ENCODE measurements around the gene ACD.

ACD gene

DNA sequence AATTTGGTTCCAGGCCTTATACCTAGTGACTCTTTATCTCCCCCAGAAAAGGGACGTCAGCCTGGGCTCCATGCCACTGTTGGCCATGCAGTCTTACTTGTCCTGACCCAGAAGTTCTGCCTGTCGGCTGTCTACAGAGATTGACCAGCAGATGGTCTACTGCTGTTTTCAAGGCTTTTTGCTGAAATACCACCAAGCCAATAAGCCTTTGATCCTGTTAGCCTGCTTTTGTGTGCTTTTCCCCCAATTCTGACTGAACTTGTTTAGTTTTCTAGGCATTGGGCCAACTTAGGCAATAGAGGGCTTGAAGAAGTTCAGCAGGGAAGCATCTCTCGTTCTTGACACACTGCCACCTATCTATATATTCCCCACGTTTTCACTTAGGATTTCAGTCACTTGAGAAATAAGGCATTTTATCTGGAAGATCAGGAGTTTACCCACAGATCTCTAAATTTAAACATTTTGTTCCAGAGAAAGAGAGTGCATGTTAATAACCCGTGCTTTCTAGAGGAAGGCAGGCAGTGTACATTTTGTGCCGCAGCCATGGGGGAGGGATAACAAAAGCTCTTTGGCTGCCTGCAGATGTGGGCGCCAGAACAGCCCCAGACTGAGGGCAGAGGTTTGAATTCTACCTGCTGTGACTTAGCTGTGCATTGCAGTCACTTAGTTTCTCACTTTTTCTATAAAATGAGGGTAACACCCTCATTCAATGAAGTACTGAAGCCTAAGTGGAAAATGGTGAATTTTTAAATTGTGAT lies 27.5 kb downstream of the ACD start:
- no peaks in the 10 kb centered on the region for H3K9me3 ChIP-seq (ENCODE audit: control insufficient read depth, low read length)
- H3K36me3 ChIP-seq (ENCODE audit: control insufficient read depth, insufficient read depth, low read length), result no peaks in the 10 kb centered on the region
- no peak overlapping the region for H3K4me2 ChIP-seq (ENCODE audit: low read length)
- TF ChIP-seq, protein P1, sequence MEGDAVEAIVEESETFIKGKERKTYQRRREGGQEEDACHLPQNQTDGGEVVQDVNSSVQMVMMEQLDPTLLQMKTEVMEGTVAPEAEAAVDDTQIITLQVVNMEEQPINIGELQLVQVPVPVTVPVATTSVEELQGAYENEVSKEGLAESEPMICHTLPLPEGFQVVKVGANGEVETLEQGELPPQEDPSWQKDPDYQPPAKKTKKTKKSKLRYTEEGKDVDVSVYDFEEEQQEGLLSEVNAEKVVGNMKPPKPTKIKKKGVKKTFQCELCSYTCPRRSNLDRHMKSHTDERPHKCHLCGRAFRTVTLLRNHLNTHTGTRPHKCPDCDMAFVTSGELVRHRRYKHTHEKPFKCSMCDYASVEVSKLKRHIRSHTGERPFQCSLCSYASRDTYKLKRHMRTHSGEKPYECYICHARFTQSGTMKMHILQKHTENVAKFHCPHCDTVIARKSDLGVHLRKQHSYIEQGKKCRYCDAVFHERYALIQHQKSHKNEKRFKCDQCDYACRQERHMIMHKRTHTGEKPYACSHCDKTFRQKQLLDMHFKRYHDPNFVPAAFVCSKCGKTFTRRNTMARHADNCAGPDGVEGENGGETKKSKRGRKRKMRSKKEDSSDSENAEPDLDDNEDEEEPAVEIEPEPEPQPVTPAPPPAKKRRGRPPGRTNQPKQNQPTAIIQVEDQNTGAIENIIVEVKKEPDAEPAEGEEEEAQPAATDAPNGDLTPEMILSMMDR (IDR thresholded peaks at IDR 0.05), result no peak
- peak overlapping the region; percentile 42 for H3K27ac ChIP-seq
- H3K4me3 ChIP-seq (ENCODE audit: low read depth, low read length), result no peak overlapping the region
- H3K9ac ChIP-seq, result no peak overlapping the region
- no peaks in the 10 kb centered on the region for H3K79me2 ChIP-seq
- no peak overlapping the region for H2AFZ ChIP-seq
- H3K27me3 ChIP-seq (ENCODE audit: control insufficient read depth, insufficient read depth, low read length), result no peaks in the 10 kb centered on the region
- peaks cover 6% of the 10 kb centered on the region for H3K4me1 ChIP-seq

DNA sequence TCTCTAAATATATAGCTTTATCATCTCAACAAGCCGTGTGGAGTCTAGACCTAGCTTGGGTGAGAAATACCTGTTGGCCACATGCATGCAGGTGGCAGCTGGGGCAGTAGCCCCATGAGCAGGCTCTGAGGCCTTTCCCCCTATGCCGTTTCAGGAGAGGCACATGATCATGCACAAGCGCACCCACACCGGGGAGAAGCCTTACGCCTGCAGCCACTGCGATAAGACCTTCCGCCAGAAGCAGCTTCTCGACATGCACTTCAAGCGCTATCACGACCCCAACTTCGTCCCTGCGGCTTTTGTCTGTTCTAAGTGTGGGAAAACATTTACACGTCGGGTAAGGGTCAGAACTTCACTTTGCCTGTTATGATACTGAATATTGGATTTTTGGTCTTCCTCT lies 31.8 kb downstream of the ACD start:
- Histone ChIP-seq H3K9ac (no peak overlapping the region), H3K27ac (no peak overlapping the region), H3K79me2 (no peaks in the 10 kb centered on the region), H3K9me3 (ENCODE audit: control insufficient read depth, low read length) (no peaks in the 10 kb centered on the region), H3K4me1 (peaks cover 5% of the 10 kb centered on the region), H2AFZ (no peak overlapping the region), H3K27me3 (ENCODE audit: control insufficient read depth, insufficient read depth, low read length) (no peaks in the 10 kb centered on the region), H3K36me3 (ENCODE audit: control insufficient read depth, insufficient read depth, low read length) (no peaks in the 10 kb centered on the region), H3K4me3 (ENCODE audit: low read depth, low read length) (no peak overlapping the region), H3K4me2 (ENCODE audit: low read length) (no peak overlapping the region)
- TF ChIP-seq, protein P1 (IDR thresholded peaks at IDR 0.05), result no peak

DNA sequence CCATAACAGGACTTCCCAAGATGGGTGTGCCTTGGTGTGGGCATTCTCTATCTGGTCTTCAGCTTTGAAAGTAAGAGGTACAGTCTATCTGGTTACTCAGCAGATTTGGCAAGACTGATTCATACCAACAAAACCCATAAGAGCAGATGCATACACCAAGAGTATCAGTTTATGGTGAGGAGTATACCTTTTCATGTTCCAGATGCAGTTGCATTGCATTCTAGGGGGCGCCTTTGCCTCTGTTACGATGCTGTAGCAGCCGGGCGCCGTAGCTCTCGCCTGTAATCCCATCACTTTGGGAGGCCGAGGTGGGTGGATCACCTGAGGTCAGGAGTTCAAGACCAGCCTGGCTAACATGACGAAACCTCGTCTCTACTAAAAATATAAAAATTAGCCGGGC lies 46.3 kb downstream of the ACD start:
- H3K9ac ChIP-seq, result no peak overlapping the region
- H3K79me2 ChIP-seq, result peaks cover 12% of the 10 kb centered on the region
- no peaks in the 10 kb centered on the region for H3K36me3 ChIP-seq (ENCODE audit: control insufficient read depth, insufficient read depth, low read length)
- no peak overlapping the region for H2AFZ ChIP-seq
- no peak overlapping the region for H3K4me2 ChIP-seq (ENCODE audit: low read length)
- no peaks in the 10 kb centered on the region for H3K4me1 ChIP-seq
- no peaks in the 10 kb centered on the region for H3K9me3 ChIP-seq (ENCODE audit: control insufficient read depth, low read length)
- H3K27me3 ChIP-seq (ENCODE audit: control insufficient read depth, insufficient read depth, low read length), result no peaks in the 10 kb centered on the region
- TF ChIP-seq, protein P1 (IDR thresholded peaks at IDR 0.05), result no peak
- H3K4me3 ChIP-seq (ENCODE audit: low read depth, low read length), result no peak overlapping the region
- H3K27ac ChIP-seq, result no peak overlapping the region

DNA sequence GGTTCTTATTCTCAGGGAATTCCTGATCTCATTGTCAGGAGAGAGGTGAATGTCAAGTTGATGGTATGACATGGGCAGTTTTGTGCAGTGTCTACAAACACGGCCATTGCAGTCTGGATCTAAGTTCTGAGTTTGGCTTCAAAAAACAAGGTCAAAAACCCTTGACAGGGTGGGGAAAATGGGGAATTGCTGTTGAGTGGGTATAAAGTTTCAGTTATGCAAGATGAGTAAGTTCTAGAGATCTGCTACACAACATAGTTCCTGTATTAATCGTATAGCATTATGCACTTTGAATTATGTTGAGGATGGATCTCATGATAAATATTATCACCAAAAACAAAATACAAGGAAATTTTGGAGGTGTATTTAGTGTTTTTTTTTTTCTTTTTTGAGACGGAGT lies 51.7 kb downstream of the ACD start:
- no peak overlapping the region for H3K9ac ChIP-seq
- no peak overlapping the region for H3K27ac ChIP-seq
- H3K27me3 ChIP-seq (ENCODE audit: control insufficient read depth, insufficient read depth, low read length), result no peaks in the 10 kb centered on the region
- no peaks in the 10 kb centered on the region for H3K9me3 ChIP-seq (ENCODE audit: control insufficient read depth, low read length)
- H3K4me1 ChIP-seq, result peaks cover 2% of the 10 kb centered on the region
- TF ChIP-seq, protein P1 (IDR thresholded peaks at IDR 0.05), result no peak
- no peak overlapping the region for H3K4me2 ChIP-seq (ENCODE audit: low read length)
- peaks cover 28% of the 10 kb centered on the region for H3K79me2 ChIP-seq
- no peaks in the 10 kb centered on the region for H3K36me3 ChIP-seq (ENCODE audit: control insufficient read depth, insufficient read depth, low read length)
- H3K4me3 ChIP-seq (ENCODE audit: low read depth, low read length), result no peak overlapping the region
- no peak overlapping the region for H2AFZ ChIP-seq
